Panc1 (cell line): ENCODE results near the gene RAB3IP. TPM values are rescaled to one million over a fixed set of nuclear protein-coding genes. Genes with fewer than 3 reads are reported as not detected.

ENCODE experiments used
- ATAC-seq: fragments of 200-7000 bp; cut with Tn5 transposase; 2 replicates; pipeline ENCODE4 v1.9.1; 2020; ENCODE audit warnings: mild to moderate bottlenecking, moderate library complexity
- BruUV-seq: library from RNA; stranded (reverse); fragments of 400-500 nt; replicated peaks from 2 replicates; lab custom pipeline; 2021; lab: Mats Ljungman, UMichigan
- CTCF ChIA-PET: fragments of 300-600 bp; sonication (Branson Sonifier 250); formaldehyde crosslinking; loops from one replicate; lab custom pipeline; 2022; ENCODE audit warnings: antibody characterized with exemption; lab: Charles Lee
- POLR2A ChIA-PET: fragments of 300-600 bp; sonication (Branson Sonifier 250); formaldehyde crosslinking; loops from one replicate; lab custom pipeline; 2022; ENCODE audit warnings: antibody characterized with exemption; lab: Charles Lee
- DNase-seq: peaks from one replicate; pipeline ENCODE4 v3.0.0-alpha.2; 2010; ENCODE audit warnings: low read depth, low spot score
- H3K27ac ChIP-seq: 2 replicates; pipeline ENCODE4 v1.5.1; 2011; ENCODE audit warnings: mild to moderate bottlenecking, low read length, inconsistent platforms
- H3K27me3 ChIP-seq: fragments of 200-500 bp; sonication (Bioruptor generic); 2 replicates; pipeline ENCODE4 v1.6.0; 2014; ENCODE audit warnings: low read length, inconsistent platforms; ENCODE audit not compliant: control insufficient read depth, insufficient read depth
- H3K36me3 ChIP-seq: fragments of 200-500 bp; sonication (Bioruptor generic); 2 replicates; pipeline ENCODE4 v1.5.1; 2014; ENCODE audit warnings: inconsistent platforms, mild to moderate bottlenecking, low read length, moderate library complexity; ENCODE audit not compliant: control insufficient read depth, insufficient read depth
- H3K4me1 ChIP-seq: 2 replicates; pipeline ENCODE4 v1.5.1; 2011; ENCODE audit warnings: inconsistent platforms, mild to moderate bottlenecking, low read length, moderate library complexity; ENCODE audit not compliant: control insufficient read depth, insufficient read depth
- H3K4me3 ChIP-seq, 2 experiments: 2 replicates each; pipeline ENCODE4 v1.5.1; 2011 to 2012; ENCODE audit warnings: low read depth in 2 of 2, low read length in 2 of 2, mild to moderate bottlenecking in 2 of 2, inconsistent platforms in 1 of 2, moderate library complexity in 1 of 2
- H3K9me3 ChIP-seq: fragments of 200-500 bp; sonication (Bioruptor generic); 2 replicates; pipeline ENCODE4 v1.5.1; 2014; ENCODE audit warnings: low read depth, mild to moderate bottlenecking, inconsistent platforms, low read length, moderate library complexity; ENCODE audit not compliant: control insufficient read depth, insufficient read depth
- CTCF ChIP-seq: fragments of 450-650 bp; IDR thresholded peaks from 2 replicates; pipeline ENCODE4 v1.5.1; 2017; ENCODE audit warnings: mild to moderate bottlenecking
- POLR2AphosphoS5 ChIP-seq: IDR thresholded peaks from 2 replicates; pipeline ENCODE4 v1.6.1; 2012; ENCODE audit warnings: mild to moderate bottlenecking, low read depth, low read length, moderate library complexity
- REST ChIP-seq, 2 experiments: IDR thresholded peaks; 2 replicates each; pipeline ENCODE4 v1.6.1; 2011 to 2012; ENCODE audit warnings: low read depth in 2 of 2, control low read depth in 1 of 2, low read length in 1 of 2, mild to moderate bottlenecking in 1 of 2, moderate library complexity in 1 of 2; ENCODE audit not compliant: insufficient read depth in 1 of 2
- SIN3A ChIP-seq: IDR thresholded peaks from 2 replicates; pipeline ENCODE4 v1.6.1; 2012; ENCODE audit warnings: low read depth, mild to moderate bottlenecking, low read length, moderate library complexity, borderline replicate concordance; ENCODE audit not compliant: insufficient read depth
- TCF7L2 ChIP-seq: IDR thresholded peaks from 2 replicates; pipeline ENCODE4 v1.6.1; 2011; ENCODE audit warnings: mild to moderate bottlenecking, low read depth, low read length, inconsistent platforms
- in situ Hi-C: cut with HindIII; loops from 2 replicates; pipeline ENCODE4 v1.10.0; 2016; ENCODE audit warnings: low sequenced_read_pairs, low pct_unique_long_range_greater_than_20kb
- intact Hi-C: fragments of 100-400 bp; cut with micrococcal nuclease; formaldehyde crosslinking; loops from one replicate; pipeline ENCODE4 v1.10.0; 2022; ENCODE audit not compliant: unreplicated experiment
- total RNA-seq: library from RNA; stranded (reverse); gene quantifications from one replicate; pipeline ENCODE4 v1.2.1, GENCODE V29; 2021; ENCODE audit not compliant: unreplicated experiment

Gene RAB3IP
- total RNA-seq, 1 experiment from 2014 or later, result 22.9 TPM

- Histone ChIP-seq H3K4me3 (no peak overlapping the region), H3K27me3 (no peaks in the 10 kb centered on the region; the same call in 1 of the 2 replicates), H3K36me3 (no peaks in the 10 kb centered on the region), H3K4me1 (no peaks in the 10 kb centered on the region), H3K27ac (no peak overlapping the region), H3K9me3 (no peaks in the 10 kb centered on the region)
- DNase-seq (no peak), ATAC-seq (no peak)
- ChIA-PET CTCF (no interaction called here), POLR2A (no interaction called here)
- TF ChIP-seq CTCF (no peak), TCF7L2 (no peak)
- BruUV-seq, result no TSS peak
- in situ Hi-C loops, result no loop called here
- intact Hi-C loops, result no loop called here
These were observed 6.6 kb upstream of the RAB3IP start for GRCh38 chr12:69732088-69732487.

GRCh38 chr12:69733638-69734037 lies 5.0 kb upstream of the RAB3IP start:
- ATAC-seq (no peak), DNase-seq (no peak)
- TF ChIP-seq SIN3A, result no peak
- no peak for TF ChIP-seq CTCF
- no peak for TF ChIP-seq TCF7L2
- no peak for TF ChIP-seq POLR2AphosphoS5
- TF ChIP-seq REST (IDR thresholded peaks at IDR 0.05; ENCODE audit: insufficient read depth in 1 of 2, low read depth in 2 of 2, low read length in 1 of 2), result no peak
- H3K27me3 ChIP-seq, result no peaks in the 10 kb centered on the region; the same call in 1 of the 2 replicates
- CTCF ChIA-PET, result no interaction called here
- no peak overlapping the region for H3K4me3 ChIP-seq
- in situ Hi-C loops (no loop called here), intact Hi-C loops (no loop called here)
- POLR2A ChIA-PET, result no interaction called here
- H3K27ac ChIP-seq, result no peak overlapping the region
- H3K9me3 ChIP-seq, result no peaks in the 10 kb centered on the region
- H3K36me3 ChIP-seq, result no peaks in the 10 kb centered on the region
- no TSS peak for BruUV-seq
- H3K4me1 ChIP-seq, result 0 out of 2 replicates have a peak, but pooled peaks cover 4% of the 10 kb centered on the region
